GM19239 (cell line): ENCODE measurements around the gene DNAJC5.
"Not testable (repeated sequence)": the region's sequence is repeated elsewhere in the genome, so short reads cannot be mapped to it uniquely, and the experiment has no call there.

Experiments
- DNase-seq: peaks from one replicate; pipeline ENCODE4 v3.0.0; 2011; ENCODE audit warnings: low spot score; ENCODE audit not compliant: insufficient read length
- FAIRE-seq: peaks from 2 replicates; lab custom pipeline; 2011; peaks lifted over from hg19 to GRCh38; lab: Jason Lieb, UNC

DNAJC5 gene

DNA sequence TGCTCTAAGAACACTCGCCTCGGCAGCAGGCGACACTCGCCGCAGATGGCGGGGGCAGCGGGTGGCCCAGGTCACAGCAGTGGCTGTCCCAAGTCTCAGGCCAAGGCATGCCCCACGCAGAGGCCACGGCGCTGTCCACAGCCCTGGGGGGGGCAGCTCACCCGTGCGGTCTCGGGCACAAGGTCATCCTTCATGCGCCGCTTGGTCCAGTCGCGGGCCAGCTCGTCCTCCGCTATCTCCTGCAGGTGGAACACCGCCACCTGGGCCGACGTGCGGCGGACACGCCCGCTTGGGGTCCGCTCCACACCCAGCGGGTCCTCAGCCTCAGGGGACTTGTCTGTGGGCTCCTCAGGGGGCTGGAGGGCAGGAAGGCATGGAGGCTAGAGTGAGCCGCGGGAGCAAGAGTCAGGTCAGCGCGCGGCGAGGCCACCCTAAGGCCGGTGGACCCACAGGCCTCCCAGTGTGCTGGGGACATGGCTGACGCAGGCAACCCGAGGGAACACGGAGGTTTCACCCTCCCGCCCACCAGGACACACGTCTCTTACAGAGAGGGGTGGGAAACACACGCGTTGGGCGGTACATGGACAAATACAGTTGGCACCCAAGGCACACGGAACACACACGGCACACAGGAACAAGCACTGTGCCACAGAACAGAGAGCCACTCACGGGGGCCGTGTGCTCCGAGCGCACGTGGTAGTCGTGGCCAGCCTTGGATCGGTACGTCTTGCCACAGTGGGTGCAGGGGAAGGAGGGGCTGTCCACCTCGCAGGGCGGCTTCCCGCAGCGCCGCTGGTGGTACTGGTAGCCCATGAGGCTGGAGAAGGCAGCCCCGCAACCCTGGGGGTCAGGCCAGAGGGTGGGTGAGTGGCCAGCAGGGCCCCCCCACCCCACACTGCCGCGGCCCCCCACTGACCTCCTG lies 67.8 kb downstream of the DNAJC5 start:
- no peak for DNase-seq
- no peak for FAIRE-seq

DNA sequence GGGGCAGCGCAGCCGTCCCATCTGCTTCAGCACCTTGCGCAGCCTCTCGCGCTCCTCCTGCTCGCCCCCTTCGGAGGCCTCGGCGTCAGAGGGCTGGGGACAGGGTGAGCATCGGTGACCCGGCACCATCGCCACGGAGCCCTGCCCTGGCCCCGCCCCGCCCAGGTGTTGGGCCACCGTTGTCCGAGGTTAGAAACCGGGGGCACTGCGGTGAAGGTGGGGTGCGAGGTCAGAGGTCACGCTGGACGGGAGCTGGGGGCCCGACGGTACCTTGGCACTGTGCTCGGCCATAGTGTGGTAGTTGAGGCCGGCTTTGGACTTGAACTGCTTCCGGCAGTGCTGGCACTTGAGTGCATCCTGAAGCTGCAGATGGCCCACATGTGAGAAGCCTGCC lies 68.4 kb downstream of the DNAJC5 start:
- DNase-seq (no peak), FAIRE-seq (no peak)

DNA sequence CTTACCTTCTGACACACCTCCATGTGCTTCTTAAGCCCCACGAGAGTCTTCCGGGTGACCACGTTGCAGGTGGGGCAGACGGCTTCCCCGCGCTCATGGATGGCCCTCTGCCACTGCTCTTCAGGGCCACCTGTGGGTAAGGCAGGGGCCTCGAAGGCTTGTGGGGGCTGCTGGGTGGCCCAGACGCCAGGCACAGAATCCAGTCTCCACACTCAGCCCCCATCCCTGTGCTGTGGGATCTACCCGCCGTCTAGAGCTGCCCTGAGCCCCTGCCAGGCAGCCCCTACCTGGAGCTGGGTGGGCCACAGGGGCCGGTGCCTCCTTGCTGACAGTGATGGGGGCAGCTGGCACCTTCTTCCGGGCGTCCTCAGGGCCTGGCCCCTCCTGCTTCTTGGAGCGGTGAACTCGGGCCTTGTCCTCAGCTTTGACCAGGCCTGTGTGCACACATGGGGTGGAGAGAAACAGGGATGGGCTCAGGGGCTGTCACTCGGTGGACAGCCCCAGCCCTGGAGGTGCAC lies 68.9 kb downstream of the DNAJC5 start:
- no peak for FAIRE-seq
- no peak for DNase-seq

DNA sequence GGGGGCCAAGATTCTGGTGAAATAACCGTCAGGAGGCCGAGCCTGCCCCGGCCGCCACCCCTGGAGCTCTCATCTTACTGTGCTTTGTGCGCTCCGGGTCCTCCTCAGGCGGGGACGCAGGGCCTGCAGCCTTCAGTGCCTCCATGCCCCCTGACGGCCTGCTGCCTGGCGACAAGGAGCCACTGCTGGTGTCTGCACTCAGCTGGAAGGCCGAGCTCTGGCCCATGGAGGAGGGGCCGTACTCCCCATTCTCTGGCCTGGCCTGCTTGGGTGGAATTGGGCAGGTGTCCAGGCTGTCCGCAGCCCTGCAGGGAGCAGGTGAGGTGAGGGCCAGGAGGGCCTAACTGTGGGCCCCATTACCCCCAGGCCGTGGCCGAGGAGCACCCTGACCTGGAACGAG lies 69.5 kb downstream of the DNAJC5 start:
- FAIRE-seq (no peak), DNase-seq (no peak)

DNA sequence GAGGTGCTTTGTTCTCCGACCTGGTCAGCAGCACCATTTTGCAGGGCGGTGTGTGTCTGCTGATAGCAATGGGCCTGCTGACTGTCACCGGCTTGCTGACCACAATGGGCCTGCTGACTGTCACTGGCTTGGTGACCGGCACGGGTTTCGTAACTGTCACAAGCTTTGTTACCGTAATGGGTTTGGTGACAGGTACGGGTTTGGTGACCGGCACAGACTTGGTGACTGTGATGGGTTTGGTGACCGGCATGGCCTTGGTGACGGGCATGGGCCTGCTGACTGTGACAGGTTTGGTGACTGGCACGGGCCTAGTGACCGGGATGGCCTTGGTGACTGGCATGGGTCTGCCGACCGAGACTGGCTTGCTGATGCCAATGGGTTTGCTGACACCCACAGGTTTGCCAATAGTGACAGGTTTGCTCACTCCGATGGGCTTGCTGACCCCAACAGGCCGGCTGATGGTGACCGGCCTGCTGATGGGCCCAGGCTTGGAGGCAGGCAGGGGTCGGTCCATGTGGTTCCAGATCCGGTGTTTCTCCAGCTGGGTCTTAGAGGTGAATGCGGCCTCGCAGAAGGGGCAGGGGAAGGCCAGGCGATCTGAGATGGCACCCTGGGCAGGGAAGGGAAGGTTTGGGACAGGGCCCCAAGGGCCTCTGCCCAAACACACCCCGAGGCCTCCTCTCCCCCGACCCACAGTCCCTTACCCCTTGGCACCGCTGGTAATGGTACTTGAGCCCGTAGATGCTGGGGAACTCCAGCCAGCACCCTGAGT lies 71.4 kb downstream of the DNAJC5 start:
- FAIRE-seq, result no peak
- no peak for DNase-seq

DNA sequence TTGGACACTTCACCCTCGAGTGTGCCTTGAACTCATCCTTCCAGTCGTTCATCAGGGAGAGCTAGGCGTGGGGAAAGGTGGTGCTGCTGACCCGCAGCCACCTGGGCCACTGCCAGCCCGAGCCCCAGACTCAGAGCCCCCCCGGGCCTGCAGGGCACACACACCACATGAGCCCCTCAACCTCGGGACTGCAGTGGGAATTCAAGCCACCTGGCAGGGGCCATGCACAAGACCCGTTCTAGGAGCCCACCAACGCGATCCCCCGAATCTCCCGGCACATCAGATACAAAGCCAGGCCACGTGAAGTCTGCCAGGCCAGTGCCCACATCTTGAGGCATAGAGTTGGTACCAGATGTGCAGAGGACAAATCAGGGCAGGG lies 72.0 kb downstream of the DNAJC5 start:
- no peak for FAIRE-seq

DNA sequence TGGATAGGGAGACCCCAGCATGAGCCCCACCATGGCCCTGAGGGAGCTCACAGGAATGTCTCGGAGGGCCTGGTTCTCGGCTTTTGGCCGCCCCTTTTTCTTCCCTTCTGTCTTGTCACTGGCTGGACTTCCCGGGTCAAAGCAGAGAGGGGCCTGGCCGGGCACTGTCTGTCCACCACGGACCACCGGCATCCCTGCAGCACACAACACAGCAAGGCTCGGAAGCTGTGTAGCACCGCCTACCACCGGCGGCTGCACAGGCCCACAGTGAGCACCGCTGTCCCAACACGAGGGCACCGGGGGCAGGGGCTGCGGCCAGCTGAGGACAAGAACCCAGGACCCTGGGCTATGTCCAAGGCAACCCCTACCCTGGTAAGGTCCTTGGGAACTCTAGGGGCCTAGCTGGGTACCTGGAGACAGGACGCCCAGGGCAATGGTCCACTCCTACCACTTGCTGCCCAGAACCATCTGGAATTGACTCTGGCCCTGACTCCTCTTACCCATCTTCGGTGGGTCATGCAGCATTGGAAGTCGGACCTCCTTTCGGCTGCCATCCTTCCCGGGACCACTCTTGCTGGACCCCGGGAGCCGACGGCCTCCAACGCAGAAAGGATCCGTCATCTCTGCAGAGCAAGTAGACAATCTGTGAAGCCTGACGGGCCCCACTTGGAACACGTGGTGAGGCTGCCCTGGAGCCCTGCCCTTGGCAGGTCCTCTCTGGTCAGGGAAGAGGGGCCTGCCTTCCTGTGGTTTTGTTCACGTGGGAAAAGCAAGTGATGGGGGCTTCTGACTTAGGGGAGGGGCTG lies 72.6 kb downstream of the DNAJC5 start:
- FAIRE-seq (no peak), DNase-seq (no peak)

More for the DNA sequence above, 72.0 kb downstream of the DNAJC5 start:
- DNase-seq, result no peak

DNA sequence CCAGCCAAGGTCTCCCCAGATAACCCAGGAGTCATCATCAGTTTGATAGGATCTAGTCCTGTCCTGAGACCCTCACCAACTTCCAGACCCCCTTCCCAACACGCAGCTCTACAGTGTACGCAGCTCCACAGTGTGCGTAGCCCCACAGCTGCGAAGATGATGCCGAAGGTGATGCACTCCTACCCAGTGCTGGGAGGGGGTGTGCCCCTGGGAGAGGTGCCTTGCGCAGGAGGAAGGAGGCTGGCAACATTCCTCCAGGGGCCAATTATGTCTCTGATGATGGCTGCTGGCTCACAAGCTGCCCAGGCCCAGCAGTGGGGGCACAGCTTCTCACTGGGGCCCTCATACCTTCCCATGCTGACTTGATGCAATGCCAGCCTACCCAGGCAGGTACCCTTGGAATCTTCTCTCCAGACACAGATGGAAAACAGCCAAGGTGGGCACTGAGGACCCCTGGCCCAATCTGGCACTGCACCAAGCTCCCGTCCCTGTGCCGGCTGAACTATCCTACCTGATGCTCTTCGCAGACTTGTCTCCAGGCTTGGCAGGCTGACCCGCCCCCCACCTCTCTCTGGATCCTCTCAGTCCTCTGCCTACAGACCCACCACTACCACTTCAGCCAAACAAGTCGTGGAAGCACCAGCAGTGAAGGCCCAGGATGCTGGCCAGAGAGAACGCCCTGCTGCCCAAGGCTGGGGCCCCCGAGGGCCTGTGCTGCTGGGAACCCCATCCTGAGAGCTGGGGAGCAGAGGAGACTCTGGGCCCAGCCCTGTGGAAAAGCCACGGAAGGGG lies 73.4 kb downstream of the DNAJC5 start:
- DNase-seq (no peak), FAIRE-seq (no peak)

DNA sequence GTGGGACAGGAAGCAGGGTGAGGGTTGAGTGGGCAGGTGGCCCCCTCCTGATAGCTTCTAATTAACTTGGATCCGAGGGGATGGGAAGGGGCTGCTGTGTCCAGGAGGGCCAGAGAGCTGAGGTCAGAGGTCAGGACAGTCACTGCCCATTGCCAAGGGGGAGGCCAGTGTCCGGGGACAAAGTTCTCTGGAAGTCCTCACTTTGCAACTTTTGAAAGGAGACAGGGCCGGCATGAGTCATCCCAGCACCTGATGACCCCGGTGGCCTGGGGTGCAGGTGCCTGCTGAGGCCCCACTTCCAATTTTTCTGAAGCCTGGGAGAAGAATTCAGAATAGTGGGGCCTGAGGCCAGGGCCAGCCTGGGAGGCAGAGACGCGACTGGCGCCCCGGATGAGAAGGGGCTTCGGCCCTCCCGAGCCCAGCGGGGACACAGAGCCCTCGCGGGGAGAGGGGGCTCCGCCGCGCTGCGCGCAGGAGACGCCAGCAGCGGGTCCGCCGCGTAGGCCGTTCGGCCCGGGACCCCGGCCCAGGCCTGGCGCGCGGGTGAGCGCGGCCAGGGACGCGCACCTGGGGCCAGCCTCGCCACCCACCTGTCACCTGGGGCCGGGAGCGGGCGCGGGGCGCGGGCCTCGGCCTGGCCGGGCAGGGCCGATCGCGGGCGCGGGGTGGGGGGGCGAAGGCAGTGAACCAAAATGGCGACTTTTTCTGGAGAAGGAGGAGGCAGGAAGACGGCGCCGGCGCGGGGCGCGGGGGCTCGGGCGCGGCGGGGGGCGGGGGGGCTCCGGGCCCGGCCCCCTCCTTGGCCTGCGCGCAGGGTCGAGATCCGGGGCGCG lies 74.2 kb downstream of the DNAJC5 start:
- DNase-seq (peak; percentile 52), FAIRE-seq (no peak)

DNA sequence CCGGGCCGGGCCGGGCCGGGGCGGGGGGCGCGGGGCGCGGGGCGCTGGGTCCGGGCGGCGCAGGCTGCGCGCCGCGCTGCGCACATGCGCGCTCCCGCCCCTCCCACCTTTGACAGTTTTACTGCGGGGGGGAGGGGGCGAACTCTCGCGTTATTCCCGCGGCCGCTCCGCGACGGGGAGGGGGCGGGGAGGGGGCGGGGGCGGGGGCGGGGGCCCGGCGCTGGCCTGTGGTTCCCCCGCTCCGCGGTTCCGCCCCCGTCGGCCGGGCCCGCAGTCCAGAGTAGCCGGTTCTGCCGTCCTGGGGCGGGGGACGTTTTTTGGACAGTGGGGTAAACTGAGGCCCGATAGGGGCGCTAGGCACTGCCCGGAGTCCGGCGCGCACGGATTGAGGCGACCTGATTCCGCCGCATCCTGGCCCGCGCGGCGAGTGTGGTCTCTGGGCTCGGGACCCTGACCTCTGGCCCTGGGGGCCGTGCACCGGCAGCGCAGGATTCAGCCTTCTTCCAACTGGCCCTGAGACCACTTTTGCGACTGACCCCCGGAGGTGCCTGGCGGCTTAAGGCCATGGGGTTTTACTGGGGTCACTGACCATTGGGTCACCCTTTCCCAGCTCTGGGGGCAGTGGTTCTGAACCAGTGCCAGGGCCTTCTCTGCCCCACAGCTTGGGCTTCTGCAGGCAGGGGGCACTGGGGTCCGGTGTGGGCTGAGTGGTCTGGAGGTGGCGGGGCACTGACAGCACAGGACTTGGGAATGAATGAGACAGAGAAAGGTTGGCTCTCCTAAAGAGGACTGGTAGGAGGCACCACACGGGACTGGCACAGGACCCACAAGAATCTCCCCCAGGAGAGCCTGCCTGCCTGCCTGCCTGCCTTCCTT lies 75.2 kb downstream of the DNAJC5 start, which contains the start of gene ZNF512B:
ZNF512B (minus strand) TSS at position 93 of the 876 bp plus-strand sequence. CDS start 1,980 bp downstream, outside the sequence.
- FAIRE-seq (no peak), DNase-seq (peak; percentile 83)

DNA sequence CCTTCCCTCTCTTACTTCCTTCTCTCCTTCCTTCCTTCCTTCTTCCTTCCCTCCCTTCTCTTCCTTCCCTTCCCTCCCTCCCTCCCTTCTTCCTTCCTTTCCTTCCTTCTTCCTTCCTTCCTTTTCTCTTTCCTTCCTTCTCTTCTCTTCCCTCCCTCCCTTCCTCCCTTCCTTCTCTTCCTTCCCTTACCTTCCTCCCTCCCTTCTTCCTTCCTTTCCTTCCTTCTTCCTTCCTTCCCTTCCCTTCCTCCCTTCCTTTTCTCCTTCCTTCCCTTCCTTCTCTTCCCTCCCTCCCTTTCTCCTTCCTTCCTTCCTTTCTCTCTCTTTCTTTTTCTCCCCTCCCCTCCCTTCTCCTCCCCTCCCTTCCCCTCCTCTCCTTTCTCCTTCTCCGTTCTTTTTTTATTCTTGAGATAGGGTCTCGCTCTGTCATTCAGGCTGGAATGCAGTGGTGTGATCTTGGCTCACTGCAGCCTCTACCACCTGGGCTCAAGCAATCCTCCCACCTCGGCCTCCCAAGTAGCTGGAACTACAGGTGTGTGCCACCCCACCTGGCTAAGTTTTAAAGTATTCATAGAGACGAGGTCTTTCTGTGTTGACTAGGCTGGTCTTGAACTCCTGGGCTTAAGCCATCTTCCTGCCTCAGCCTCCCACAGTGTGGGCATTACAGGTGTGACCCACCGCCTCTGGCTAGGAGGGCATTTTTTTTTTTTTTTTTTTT lies 75.9 kb downstream of the DNAJC5 start:
- DNase-seq (no peak), FAIRE-seq (no peak)

DNA sequence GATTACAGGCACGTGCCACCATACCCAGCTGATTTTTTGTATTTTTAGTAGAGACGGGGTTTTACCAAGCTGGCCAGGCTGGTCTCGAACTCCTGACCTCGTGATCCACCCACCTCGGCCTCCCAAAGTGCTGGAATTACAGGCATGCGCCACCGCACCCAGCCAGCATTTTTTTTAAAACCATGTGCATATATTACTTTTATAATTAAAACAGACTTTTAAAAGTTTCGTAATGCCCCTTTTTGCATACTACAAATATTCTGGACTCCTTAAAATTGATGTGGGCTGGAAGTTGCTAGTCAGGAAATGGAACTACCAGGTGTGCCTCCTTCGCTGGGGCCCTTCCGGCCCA lies 77.0 kb downstream of the DNAJC5 start:
- not testable (repeated sequence) for DNase-seq, FAIRE-seq

DNA sequence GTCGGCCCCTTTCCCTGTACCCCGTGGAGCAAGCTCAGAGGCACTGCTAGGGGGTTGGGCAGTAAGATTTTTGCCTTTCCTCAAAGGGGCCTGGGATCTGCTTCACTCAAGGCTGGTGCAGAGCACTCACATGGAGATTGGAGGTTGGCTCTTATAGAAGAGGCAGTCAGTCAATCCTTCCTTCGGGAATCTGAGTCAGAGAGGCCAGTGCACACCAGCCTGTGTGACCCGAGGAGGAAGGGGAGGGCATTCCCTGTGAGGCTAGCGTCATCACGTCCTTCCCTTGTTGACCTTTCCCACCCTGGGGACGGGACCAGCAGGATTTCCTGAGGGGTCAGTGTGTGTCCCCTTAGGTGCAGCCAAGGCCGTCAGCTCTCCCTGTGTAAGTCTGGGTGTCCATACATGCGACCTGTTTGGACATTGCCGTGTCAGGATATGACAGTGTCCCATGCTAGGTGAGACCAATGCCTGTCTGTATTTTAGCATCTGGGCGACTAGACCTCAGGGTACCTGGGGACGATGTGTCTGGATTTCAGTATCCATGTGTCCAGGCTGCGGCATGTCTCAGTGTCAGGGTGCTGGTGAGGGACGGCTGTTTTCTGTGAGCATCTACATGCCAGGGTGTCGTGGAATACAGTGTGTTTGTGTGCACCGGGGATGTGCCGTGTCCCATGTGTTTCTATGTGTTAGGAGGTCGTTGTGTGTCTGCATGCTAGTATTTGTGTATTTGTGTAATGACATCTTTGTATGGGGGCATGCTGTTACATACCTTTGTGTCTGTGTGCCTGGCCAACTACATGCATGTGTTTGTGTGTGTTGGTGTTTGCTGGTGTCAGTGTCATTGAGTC lies 77.6 kb downstream of the DNAJC5 start:
- FAIRE-seq, result no peak
- no peak for DNase-seq

DNA sequence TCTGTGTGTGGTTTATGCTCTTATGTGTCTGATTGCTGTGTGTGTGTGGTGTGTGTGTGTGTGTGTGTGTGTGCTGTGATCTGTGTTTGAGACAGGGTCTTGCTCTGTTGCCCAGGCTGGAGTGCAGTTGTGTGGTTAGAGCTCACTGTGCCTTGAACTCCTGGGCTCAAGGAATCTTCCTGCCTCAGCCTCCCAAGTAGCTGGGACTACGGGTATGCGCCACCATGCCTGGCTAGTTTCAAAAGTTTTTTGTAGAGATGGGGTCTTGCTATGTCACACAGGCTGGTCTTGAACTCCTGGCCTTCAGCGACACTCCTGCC lies 78.2 kb downstream of the DNAJC5 start:
- DNase-seq (no peak), FAIRE-seq (no peak)

DNA sequence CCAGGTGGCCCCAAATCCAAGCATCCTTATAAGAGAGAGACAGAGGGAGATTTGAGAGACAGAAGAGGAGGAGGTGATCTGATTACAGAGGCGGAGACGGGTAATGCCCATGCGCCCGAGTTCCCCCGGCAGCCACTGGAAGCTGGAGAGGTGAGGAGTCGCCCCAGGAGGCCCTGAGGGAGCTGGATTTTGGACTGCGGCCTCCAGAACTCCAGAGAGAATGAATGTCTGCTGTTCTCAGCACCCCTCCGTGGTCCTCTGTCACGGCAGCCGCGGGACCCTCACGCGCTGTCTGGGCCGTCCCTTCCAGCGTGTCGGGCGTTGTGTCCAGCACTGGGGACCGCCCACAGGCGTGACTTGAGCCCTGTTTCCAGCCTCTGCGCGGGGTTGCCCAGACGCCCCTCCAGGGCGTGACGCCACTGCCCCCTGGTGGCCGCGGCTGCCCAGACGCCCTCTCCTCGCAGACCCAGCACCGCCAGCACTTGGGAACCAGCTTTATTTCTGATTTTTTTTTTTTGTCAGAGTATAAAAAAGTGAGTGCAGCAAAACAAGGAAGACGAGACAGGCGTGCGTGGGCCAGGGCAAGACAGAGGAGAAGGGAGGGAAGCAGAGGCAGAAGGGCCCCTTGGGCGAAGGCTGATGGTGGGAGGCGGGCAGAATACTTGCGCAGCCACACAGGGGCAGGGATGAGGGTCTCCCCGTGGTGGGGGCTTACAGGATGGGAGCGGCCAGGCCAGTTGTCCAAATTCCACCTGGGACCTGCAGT lies 78.9 kb downstream of the DNAJC5 start:
- DNase-seq, result peak; percentile 94
- peak; percentile 47 for FAIRE-seq
